GM12878 (cell line): ENCODE data around the gene LRRC15. TPM values are rescaled to one million over a fixed set of nuclear protein-coding genes. Genes with fewer than 3 reads are reported as not detected.

Source experiments
- CUX1 ChIP-seq: IDR thresholded peaks from 2 replicates; pipeline ENCODE4 v1.6.1; 2012; ENCODE audit warnings: improper control_type of control experiment, low read depth, low read length; ENCODE audit not compliant: insufficient replicate concordance
- NFYA ChIP-seq: IDR thresholded peaks from 2 replicates; pipeline ENCODE4 v1.6.1; 2011; ENCODE audit warnings: low read depth, mild to moderate bottlenecking, low read length, improper control_type of control experiment, borderline replicate concordance
- RUNX3 ChIP-seq: IDR thresholded peaks from 2 replicates; pipeline ENCODE4 v1.6.1; 2012; ENCODE audit warnings: low read length, inconsistent platforms
- SMAD1 ChIP-seq: fragments of 450-650 bp; IDR thresholded peaks from 2 replicates; pipeline ENCODE4 v1.6.1; 2018; ENCODE audit warnings: mild to moderate bottlenecking, low read depth; ENCODE audit not compliant: partially characterized antibody
- USF1 ChIP-seq: IDR thresholded peaks from 2 replicates; pipeline ENCODE4 v1.6.1; 2011; ENCODE audit warnings: borderline replicate concordance, low read depth, mild to moderate bottlenecking, moderate library complexity, mixed read lengths, low read length; ENCODE audit not compliant: insufficient read depth; ENCODE audit errors: extremely low read length
- ZSCAN29 ChIP-seq: fragments of 450-650 bp; IDR thresholded peaks from 2 replicates; pipeline ENCODE4 v1.6.1; 2017; ENCODE audit warnings: mild to moderate bottlenecking, moderate library complexity
- polyA plus RNA-seq, 11 experiments: library from polyadenylated mRNA; depleted of rRNA in 4 of 11; unstranded in 6 of 11; stranded (reverse) in 5 of 11; fragments of >200 nt; fragmentation: Nextera tagmentation in 4 of 11; fragmentation: Illumina TruSeq in 1 of 11; extraction: Ambion mirVana in 4 of 11; extraction: Trizol in 1 of 11; gene quantifications; 1 replicate in 1 of 11; 2 replicates in 10 of 11; pipeline versions ENCODE4 v1.2.1 to v1.2.3, GENCODE V29; 2011 to 2016; ENCODE audit warnings: inconsistent platforms in 2 of 11, missing spikeins in 2 of 11, low read depth in 1 of 11
- total RNA-seq, 4 experiments: library from RNA; depleted of rRNA in 3 of 4; stranded (reverse); fragments of >200 nt in 3 of 4; fragmentation: Illumina TruSeq in 1 of 4; extraction: Trizol in 1 of 4; gene quantifications; 2 replicates each; pipeline versions ENCODE4 v1.2.1 to v1.2.3, GENCODE V29; 2013 to 2021

The LRRC15 gene
- total and polyA plus RNA-seq, 10 of the 15 experiments (the other 5 are each of a cell fraction or from before 2014, with no cell fraction given) = not detected

GRCh38 chr3:194376241-194376560, 6.7 kb upstream of the LRRC15 start (continued):
- TF ChIP-seq SMAD1 (no peak), USF1 (no peak), ZSCAN29 (no peak), RUNX3 (no peak), CUX1 (no peak), NFYA (no peak)
